IMR-90 (cell line): ENCODE results near the gene UFSP1. TPM values are rescaled to one million over a fixed set of nuclear protein-coding genes. Genes with fewer than 3 reads are reported as not detected.
A peak's percentile ranks its signal among the peaks of the same experiment; 100 is the strongest.

ENCODE experiments used
- ATAC-seq: fragments of 200-7000 bp; cut with Tn5 transposase; 2 replicates; pipeline ENCODE4 v1.9.1; 2020; ENCODE audit warnings: low read depth, mild to moderate bottlenecking, moderate library complexity
- BruUV-seq: library from RNA; stranded (reverse); fragments of 400-500 nt; replicated peaks from 2 replicates; lab custom pipeline; 2021; lab: Mats Ljungman, UMichigan
- CTCF ChIA-PET: fragments of 300-600 bp; formaldehyde crosslinking; extraction: SDS; loops from one replicate; lab custom pipeline; 2021; ENCODE audit warnings: antibody characterized with exemption; lab: Yijun Ruan, JAX
- POLR2A ChIA-PET: fragments of 300-600 bp; sonication (Branson Sonifier 250); formaldehyde crosslinking; loops from one replicate; lab custom pipeline; 2022; ENCODE audit warnings: antibody characterized with exemption; ENCODE audit not compliant: unreplicated experiment; lab: Charles Lee
- DNase-seq: peaks from one replicate; pipeline ENCODE4 v3.0.0; 2013
- H2AFZ ChIP-seq: replicated peaks from 2 replicates; pipeline ENCODE3; 2013; ENCODE audit warnings: low read length, mild to moderate bottlenecking; ENCODE audit not compliant: poor library complexity
- H2AK5ac ChIP-seq: 2 replicates; pipeline ENCODE4 v1.6.1; 2013; ENCODE audit warnings: low read depth, low read length, inconsistent platforms
- H2AK9ac ChIP-seq: replicated peaks from 2 replicates; pipeline ENCODE3; 2013; ENCODE audit warnings: mild to moderate bottlenecking, low read depth, low read length, moderate library complexity; ENCODE audit not compliant: poor library complexity
- H2BK120ac ChIP-seq: 2 replicates; pipeline ENCODE4 v1.6.1; 2013; ENCODE audit warnings: low read depth, low read length, inconsistent platforms
- H2BK15ac ChIP-seq: 3 replicates; pipeline ENCODE4 v1.6.1; 2013; ENCODE audit warnings: low read depth, low read length, inconsistent platforms
- H2BK20ac ChIP-seq: 2 replicates; pipeline ENCODE4 v1.6.1; 2013; ENCODE audit warnings: low read depth, mild to moderate bottlenecking, inconsistent platforms, low read length, moderate library complexity
- H2BK5ac ChIP-seq: 2 replicates; pipeline ENCODE4 v1.6.1; 2013; ENCODE audit warnings: mild to moderate bottlenecking, low read depth, low read length, inconsistent platforms; ENCODE audit not compliant: poor library complexity, severe bottlenecking
- H3K14ac ChIP-seq: replicated peaks from 2 replicates; pipeline ENCODE4 v1.6.1; 2013; ENCODE audit warnings: low read depth, low read length, inconsistent platforms
- H3K18ac ChIP-seq: 2 replicates; pipeline ENCODE4 v1.6.1; 2013; ENCODE audit warnings: low read depth, low read length, control low read depth
- H3K23ac ChIP-seq: 2 replicates; pipeline ENCODE4 v1.6.1; 2013; ENCODE audit warnings: low read depth, low read length, inconsistent platforms
- H3K27ac ChIP-seq: 2 replicates; pipeline ENCODE4 v1.5.1; 2013; ENCODE audit warnings: mild to moderate bottlenecking, control low read depth, low read length; ENCODE audit not compliant: insufficient read depth
- H3K27me3 ChIP-seq: 2 replicates; pipeline ENCODE4 v1.6.1; 2013; ENCODE audit warnings: low read length; ENCODE audit not compliant: control insufficient read depth, insufficient read depth
- H3K36me3 ChIP-seq: 2 replicates; pipeline ENCODE4 v1.6.1; 2013; ENCODE audit warnings: low read length, mixed read lengths; ENCODE audit not compliant: control insufficient read depth, insufficient read depth
- H3K4ac ChIP-seq: 2 replicates; pipeline ENCODE4 v1.6.1; 2013; ENCODE audit warnings: low read depth, low read length, inconsistent platforms
- H3K4me1 ChIP-seq: 2 replicates; pipeline ENCODE4 v1.6.1; 2013; ENCODE audit warnings: low read length, mixed read lengths; ENCODE audit not compliant: control insufficient read depth, insufficient read depth
- H3K4me2 ChIP-seq: 2 replicates; pipeline ENCODE4 v1.6.1; 2013; ENCODE audit warnings: low read depth, mild to moderate bottlenecking, control low read depth, low read length, moderate library complexity
- H3K4me3 ChIP-seq: 2 replicates; pipeline ENCODE4 v1.5.1; 2013; ENCODE audit warnings: low read depth, mild to moderate bottlenecking, control low read depth, low read length, moderate library complexity; ENCODE audit not compliant: insufficient read depth
- H3K56ac ChIP-seq: 2 replicates; pipeline ENCODE4 v1.6.1; 2013; ENCODE audit warnings: low read length, inconsistent platforms; ENCODE audit not compliant: insufficient read depth; ENCODE audit errors: extremely low read depth
- H3K79me1 ChIP-seq, 2 experiments: 2 replicates each; pipeline ENCODE4 v1.6.1; 2013; ENCODE audit warnings: low read length in 2 of 2, inconsistent platforms in 1 of 2, low read depth in 1 of 2
- H3K9ac ChIP-seq: 2 replicates; pipeline ENCODE4 v1.6.1; 2013; ENCODE audit warnings: low read depth, low read length, control low read depth
- H3K9me1 ChIP-seq: 2 replicates; pipeline ENCODE4 v1.6.1; 2013; ENCODE audit warnings: low read length, inconsistent platforms; ENCODE audit not compliant: insufficient read depth
- H3K9me3 ChIP-seq: 2 replicates; pipeline ENCODE4 v1.6.1; 2013; ENCODE audit warnings: low read length; ENCODE audit not compliant: control insufficient read depth, insufficient read depth
- H4K20me1 ChIP-seq: 2 replicates; pipeline ENCODE4 v1.6.1; 2013; ENCODE audit warnings: low read length, inconsistent platforms; ENCODE audit not compliant: insufficient read depth
- H4K5ac ChIP-seq: 2 replicates; pipeline ENCODE4 v1.6.1; 2013; ENCODE audit warnings: mild to moderate bottlenecking, low read depth, low read length, control low read depth
- H4K8ac ChIP-seq, 2 experiments: 2 replicates each; pipeline ENCODE4 v1.6.1; 2013; ENCODE audit warnings: low read depth in 2 of 2, low read length in 2 of 2, control low read depth in 1 of 2, inconsistent platforms in 1 of 2
- H4K91ac ChIP-seq: 2 replicates; pipeline ENCODE4 v1.6.1; 2013; ENCODE audit warnings: low read depth, low read length, inconsistent platforms; ENCODE audit not compliant: insufficient read depth
- BHLHE40 ChIP-seq: fragments of 150-350 bp; IDR thresholded peaks from 2 replicates; pipeline ENCODE4 v1.6.1; 2016; ENCODE audit warnings: mild to moderate bottlenecking, low read depth, low read length
- CEBPB ChIP-seq: IDR thresholded peaks from 2 replicates; pipeline ENCODE4 v1.6.1; 2012; ENCODE audit warnings: low read depth, low read length, improper control_type of control experiment
- CHD1 ChIP-seq: IDR thresholded peaks from 2 replicates; pipeline ENCODE4 v1.6.1; 2012; ENCODE audit warnings: low read depth, low read length, improper control_type of control experiment
- CTCF ChIP-seq: conservative IDR thresholded peaks from 2 replicates; pipeline ENCODE4 v1.5.1; 2012; ENCODE audit warnings: mild to moderate bottlenecking, low read depth, low read length, improper control_type of control experiment
- MAZ ChIP-seq: IDR thresholded peaks from 2 replicates; pipeline ENCODE4 v1.6.1; 2012; ENCODE audit warnings: low read depth, mild to moderate bottlenecking, low read length, improper control_type of control experiment, moderate library complexity, borderline replicate concordance
- MXI1 ChIP-seq: IDR thresholded peaks from 2 replicates; pipeline ENCODE4 v1.6.1; 2012; ENCODE audit warnings: low read depth, mild to moderate bottlenecking, low read length, moderate library complexity, borderline replicate concordance
- POLR2A ChIP-seq: IDR thresholded peaks from 2 replicates; pipeline ENCODE4 v1.6.1; 2012; ENCODE audit warnings: mild to moderate bottlenecking, low read depth, low read length
- RAD21 ChIP-seq: IDR thresholded peaks from 2 replicates; pipeline ENCODE4 v1.6.1; 2012; ENCODE audit warnings: low read length, improper control_type of control experiment
- WGBS, 2 experiments: methylation state at CpG; one replicate each; pipeline versions ENCODE4 v1.1.5 to v1.1.7; 2013; ENCODE audit warnings: missing lambda C conversion rate in 2 of 2; ENCODE audit not compliant: insufficient read length in 1 of 2; ENCODE audit errors: extremely low coverage in 2 of 2; 5-methylcytosine and 5-hydroxymethylcytosine counted together
- dilution Hi-C: fragments of 300-500 bp; cut with HindIII; formaldehyde crosslinking; loops from one replicate; pipeline ENCODE4 v1.14.3; 2018; ENCODE audit warnings: low sequenced_read_pairs; ENCODE audit not compliant: unreplicated experiment
- in situ Hi-C: fragments of 300-500 bp; cut with MboI; formaldehyde crosslinking; loops from 3 replicates; pipeline ENCODE4 v1.14.3; 2019; ENCODE audit warnings: low sequenced_read_pairs, inconsistent platforms, mixed read lengths
- intact Hi-C: fragments of 100-400 bp; cut with micrococcal nuclease; formaldehyde crosslinking; loops from 2 replicates; pipeline ENCODE4 v1.10.0; 2022
- polyA plus RNA-seq, 3 experiments: library from polyadenylated mRNA; depleted of rRNA; stranded (reverse); fragments of >200 nt; gene quantifications; 2 replicates each; pipeline ENCODE4 v1.2.3, GENCODE V29; 2012; ENCODE audit warnings: low replicate concordance in 1 of 3
- total RNA-seq: library from RNA; depleted of rRNA; stranded (reverse); fragments of >200 nt; gene quantifications from 2 replicates; pipeline ENCODE4 v1.2.3, GENCODE V29; 2012
- TF ChIP-seq, protein P1 (sequence below): fragments of 150-350 bp; IDR thresholded peaks from 2 replicates; pipeline ENCODE4 v1.6.1; 2016; ENCODE audit warnings: low read depth, mild to moderate bottlenecking, low read length, moderate library complexity, borderline replicate concordance

Gene UFSP1
- total and polyA plus RNA-seq, 2 of the 4 experiments (the other 2 are of a cell fraction) = 0.36 to 1.0 TPM

DNA sequence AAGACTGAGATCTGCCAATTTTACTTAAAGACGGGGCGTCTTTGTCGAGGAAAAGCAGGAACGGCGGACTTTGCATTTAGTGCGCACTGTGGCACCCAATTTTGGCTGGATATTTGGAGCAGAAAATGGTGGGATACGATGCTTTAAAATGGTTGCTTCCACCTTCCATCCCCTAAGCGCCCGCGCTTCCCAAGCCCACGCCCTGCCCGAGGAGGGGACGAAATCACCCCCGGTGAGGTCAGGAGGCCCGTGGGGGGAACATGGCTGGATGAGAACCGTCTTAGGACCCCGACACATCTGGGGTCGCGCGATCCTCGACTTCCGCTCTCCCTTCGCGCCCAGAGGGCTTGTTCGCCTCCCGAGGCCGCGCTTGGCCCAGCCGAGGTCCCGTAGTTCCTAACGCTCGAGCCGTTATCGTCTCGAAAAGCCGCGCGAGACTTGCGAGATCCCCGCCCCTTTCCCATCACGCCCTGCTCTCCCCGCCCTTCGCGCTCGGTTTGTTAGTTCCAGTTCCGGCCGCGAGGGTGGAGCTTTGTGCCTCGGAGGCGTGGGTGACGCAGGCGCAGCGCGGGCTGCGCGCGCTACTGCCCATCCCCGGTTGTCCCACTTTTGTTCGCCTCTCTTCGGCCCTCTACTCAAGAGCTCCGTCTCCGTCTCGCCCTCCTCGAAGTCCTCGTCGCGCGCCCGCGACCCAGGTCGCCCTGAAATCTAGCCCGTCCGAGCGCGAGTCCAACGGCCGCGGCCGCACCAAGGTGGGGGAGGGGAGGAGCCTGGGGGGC is 14.7 kb downstream of the UFSP1 start, which contains the start of gene SRRT:
Gene SRRT (plus strand): TSS at position 527 of the 779 bp plus-strand sequence. CDS start 488 bp downstream, outside the sequence.
- H4K8ac ChIP-seq = peak within 1 kb of the TSS; percentile 97 to 99
- no peak within 1 kb of the TSS for H2BK20ac ChIP-seq
- H3K79me1 ChIP-seq = peaks cover 12 to 45% of the 10 kb centered on the region in 2 experiments
- in situ Hi-C loops (loop anchor here (25.0 kb wide), 2 partner anchors 287 to 412 kb away; partner anchors contain the start of genes FBXO24, LRCH4 and SPACDR), dilution Hi-C loops (no loop called here), intact Hi-C loops (no loop called here)
- H2BK15ac ChIP-seq = no peak within 1 kb of the TSS
- ChIA-PET POLR2A (interaction anchor here (0.7 to 1.8 kb wide), 7 partner anchors 12 to 290 kb away, joined by 3 to 15 read pairs (median 4); partner anchors contain the start of genes ACHE, POP7, SLC12A9 and UFSP1), CTCF (interaction anchor here (0.8 kb wide), 1 partner anchor 1595 kb away, joined by 3 read pairs; no protein-coding TSS in a partner anchor)
- peaks cover 39% of the 10 kb centered on the region for H4K20me1 ChIP-seq
- peak; percentile 97 for DNase-seq
- H3K4ac ChIP-seq = peak within 1 kb of the TSS; percentile 93
- H3K23ac ChIP-seq = peak within 1 kb of the TSS; percentile 92
- H3K4me1 ChIP-seq = peaks cover 9% of the 10 kb centered on the region
- H3K56ac ChIP-seq = peak within 1 kb of the TSS; percentile 80
- H3K9me3 ChIP-seq = no peaks in the 10 kb centered on the region
- peak within 1 kb of the TSS; percentile 91 for H4K91ac ChIP-seq
- ATAC-seq = peak; percentile 98
- peak within 1 kb of the TSS; percentile 99 for H2AK5ac ChIP-seq
- H3K36me3 ChIP-seq = peaks cover 50% of the 10 kb centered on the region
- peak within 1 kb of the TSS; percentile 99 for H3K27ac ChIP-seq
- BruUV-seq = no TSS peak
- peak within 1 kb of the TSS; percentile 66; the same call in 1 of the 2 replicates for H3K18ac ChIP-seq
- peak within 1 kb of the TSS; percentile 97 for H3K9ac ChIP-seq
- WGBS, 2 experiments = 1% methylated on average over 54 of the region's 79 CpGs; no CpG with 5 or more reads in 1 of the 2 experiments
- peak within 1 kb of the TSS; percentile 98 for H2AFZ ChIP-seq
- H3K14ac ChIP-seq = peak within 1 kb of the TSS; percentile 97
- H4K5ac ChIP-seq = peak within 1 kb of the TSS; percentile 97
- TF ChIP-seq RAD21 = no peak
- TF ChIP-seq BHLHE40 = no peak
- 0 out of 2 replicates have a peak, but pooled peaks have one; percentile 24 for TF ChIP-seq CTCF
- TF ChIP-seq MXI1 = peak; percentile 25; the same call in 1 of the 2 replicates
- TF ChIP-seq, protein P1, sequence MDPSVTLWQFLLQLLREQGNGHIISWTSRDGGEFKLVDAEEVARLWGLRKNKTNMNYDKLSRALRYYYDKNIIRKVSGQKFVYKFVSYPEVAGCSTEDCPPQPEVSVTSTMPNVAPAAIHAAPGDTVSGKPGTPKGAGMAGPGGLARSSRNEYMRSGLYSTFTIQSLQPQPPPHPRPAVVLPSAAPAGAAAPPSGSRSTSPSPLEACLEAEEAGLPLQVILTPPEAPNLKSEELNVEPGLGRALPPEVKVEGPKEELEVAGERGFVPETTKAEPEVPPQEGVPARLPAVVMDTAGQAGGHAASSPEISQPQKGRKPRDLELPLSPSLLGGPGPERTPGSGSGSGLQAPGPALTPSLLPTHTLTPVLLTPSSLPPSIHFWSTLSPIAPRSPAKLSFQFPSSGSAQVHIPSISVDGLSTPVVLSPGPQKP = no peak
- no peak for TF ChIP-seq CEBPB
- peak; percentile 78; the same call in 1 of the 2 replicates for TF ChIP-seq MAZ
- no peak for TF ChIP-seq CHD1
- peak; percentile 93 for TF ChIP-seq POLR2A
- H2BK120ac ChIP-seq = peak within 1 kb of the TSS; percentile 56
- peak within 1 kb of the TSS; percentile 96 for H2BK5ac ChIP-seq
- no peaks in the 10 kb centered on the region for H3K27me3 ChIP-seq
- H3K9me1 ChIP-seq = peaks cover 5% of the 10 kb centered on the region; the same call in 1 of the 2 replicates
- H3K4me2 ChIP-seq = peak within 1 kb of the TSS; percentile 96
- peak within 1 kb of the TSS; percentile 76 for H3K4me3 ChIP-seq
- H2AK9ac ChIP-seq = peak within 1 kb of the TSS; percentile 95
